Neural cell (in vitro differentiated cells): ENCODE results near the gene DDX31. TPM values are rescaled to one million over a fixed set of nuclear protein-coding genes. Genes with fewer than 3 reads are reported as not detected.

Source experiments
- H2AFZ ChIP-seq: fragments of 200-600, 300-800 bp; sonication (generic), shearing (Covaris generic); 2 replicates; pipeline ENCODE4 v1.6.0; 2014; ENCODE audit warnings: low read depth, mild to moderate bottlenecking, antibody characterized with exemption, low read length, moderate library complexity
- H3F3A ChIP-seq: fragments of 200-600 bp; shearing (Covaris generic); 2 replicates; pipeline ENCODE4 v1.6.1; 2016; ENCODE audit warnings: mild to moderate bottlenecking, moderate library complexity, mixed read lengths, antibody characterized with exemption, low read length; ENCODE audit not compliant: insufficient read depth, poor library complexity, severe bottlenecking
- H3K27ac ChIP-seq: fragments of 200-600, 300-800 bp; sonication (generic), shearing (Covaris generic); 2 replicates; pipeline ENCODE4 v1.5.1; 2014; ENCODE audit warnings: mild to moderate bottlenecking, low read length, moderate library complexity
- H3K27me3 ChIP-seq: fragments of 300-800, 200-600 bp; sonication (generic), shearing (Covaris generic); 2 replicates; pipeline ENCODE4 v1.6.0; 2014; ENCODE audit warnings: mild to moderate bottlenecking, low read depth, low read length, moderate library complexity; ENCODE audit not compliant: insufficient read depth
- H3K36me3 ChIP-seq: fragments of 300-800, 200-600 bp; sonication (generic), shearing (Covaris generic); 2 replicates; pipeline ENCODE4 v1.5.1; 2014; ENCODE audit warnings: mild to moderate bottlenecking, antibody characterized with exemption, low read length, moderate library complexity; ENCODE audit not compliant: insufficient read depth
- H3K4me2 ChIP-seq: fragments of 300-800, 200-600 bp; sonication (generic), shearing (Covaris generic); 2 replicates; pipeline ENCODE4 v1.6.0; 2014; ENCODE audit warnings: mild to moderate bottlenecking, low read length
- H3K4me3 ChIP-seq: fragments of 300-800, 200-600 bp; sonication (generic), shearing (Covaris generic); 2 replicates; pipeline ENCODE4 v1.5.1; 2014; ENCODE audit warnings: mild to moderate bottlenecking, low read length, moderate library complexity
- H3K79me2 ChIP-seq: fragments of 200-600 bp; shearing (Covaris generic); replicated peaks from 2 replicates; pipeline ENCODE4 v1.6.0; 2014; ENCODE audit warnings: mild to moderate bottlenecking, low read length, moderate library complexity; ENCODE audit not compliant: insufficient read depth
- H3K9ac ChIP-seq: fragments of 300-800, 200-600 bp; sonication (generic), shearing (Covaris generic); 2 replicates; pipeline ENCODE4 v1.6.1; 2016; ENCODE audit warnings: mild to moderate bottlenecking, low read length, mixed read lengths
- H3K9me2 ChIP-seq: fragments of 200-600 bp; shearing (Covaris generic); 2 replicates; pipeline ENCODE4 v1.6.1; 2016; ENCODE audit warnings: mild to moderate bottlenecking, low read length, mixed read lengths; ENCODE audit not compliant: insufficient read depth
- H3K9me3 ChIP-seq: fragments of 200-600, 300-800 bp; sonication (generic), shearing (Covaris generic); 2 replicates; pipeline ENCODE4 v1.6.1; 2016; ENCODE audit warnings: mild to moderate bottlenecking, mixed run types, low read length, moderate library complexity, mixed read lengths
- H4K20me1 ChIP-seq: fragments of 200-600 bp; shearing (Covaris generic); 2 replicates; pipeline ENCODE4 v1.6.1; 2016; ENCODE audit warnings: mild to moderate bottlenecking, mixed run types; ENCODE audit not compliant: insufficient read depth
- EP300 ChIP-seq: fragments of 450-650 bp; conservative IDR thresholded peaks from 2 replicates; pipeline ENCODE4 v1.6.1; 2014; ENCODE audit warnings: antibody characterized with exemption, mild to moderate bottlenecking, moderate library complexity; ENCODE audit not compliant: poor library complexity, severe bottlenecking
- EZH2 ChIP-seq: fragments of 200-600, 300-800 bp; shearing (Covaris generic), sonication (generic); IDR thresholded peaks from 2 replicates; pipeline ENCODE4 v1.6.1; 2014; ENCODE audit warnings: antibody characterized with exemption, low read length, borderline replicate concordance, mild to moderate bottlenecking; ENCODE audit not compliant: insufficient read depth, poor library complexity, severe bottlenecking
- MXI1 ChIP-seq: fragments of 450-650 bp; conservative IDR thresholded peaks from 2 replicates; pipeline ENCODE4 v1.6.1; 2014; ENCODE audit warnings: antibody characterized with exemption, mild to moderate bottlenecking; ENCODE audit not compliant: poor library complexity, severe bottlenecking
- POLR2AphosphoS5 ChIP-seq: IDR thresholded peaks from 2 replicates; pipeline ENCODE4 v1.6.1; 2012
- RAD21 ChIP-seq: fragments of 450-650 bp; conservative IDR thresholded peaks from 2 replicates; pipeline ENCODE4 v1.6.1; 2014; ENCODE audit warnings: antibody characterized with exemption, mild to moderate bottlenecking, moderate library complexity
- REST ChIP-seq: IDR thresholded peaks from 2 replicates; pipeline ENCODE4 v1.6.1; 2012; ENCODE audit warnings: borderline replicate concordance
- SMC3 ChIP-seq: fragments of 450-650 bp; conservative IDR thresholded peaks from 2 replicates; pipeline ENCODE4 v1.6.1; 2014; ENCODE audit warnings: antibody characterized with exemption, mild to moderate bottlenecking, moderate library complexity; ENCODE audit not compliant: poor library complexity
- TAF1 ChIP-seq: IDR thresholded peaks from 2 replicates; pipeline ENCODE4 v1.6.1; 2012; ENCODE audit warnings: low read depth
- polyA plus RNA-seq: library from polyadenylated mRNA; depleted of rRNA; stranded (reverse); fragments of >200 nt; gene quantifications from 2 replicates; pipeline ENCODE4 v1.2.3, GENCODE V29; 2014
- TF ChIP-seq, protein P1 (sequence below): fragments of 450-650 bp; IDR thresholded peaks from 2 replicates; pipeline ENCODE4 v1.5.1; 2014; ENCODE audit warnings: antibody characterized with exemption, mild to moderate bottlenecking, moderate library complexity; ENCODE audit not compliant: poor library complexity, severe bottlenecking

DDX31 gene
- polyA plus RNA-seq, 1 donor from 2014 or later, result 12.8 TPM

DNA sequence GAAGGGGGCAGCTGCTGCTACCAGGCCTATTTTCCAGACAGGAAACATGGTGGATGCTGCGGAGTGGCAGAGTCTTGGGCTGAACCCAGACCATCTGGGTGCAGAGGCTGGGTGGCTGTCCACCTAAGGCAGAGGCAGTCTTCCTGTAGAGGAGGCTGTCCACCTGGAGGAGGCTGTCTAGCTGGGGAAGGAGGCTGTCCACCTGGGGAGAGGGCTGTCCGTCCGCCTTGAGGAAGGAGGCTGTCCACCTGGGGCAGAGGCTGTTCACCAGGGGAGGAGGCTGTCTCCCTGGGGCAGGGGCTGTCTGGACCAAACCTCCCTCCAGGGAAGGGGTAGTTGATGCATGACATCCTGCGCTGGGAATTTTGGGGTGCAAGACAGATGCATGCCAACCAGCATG is 126.5 kb downstream of the DDX31 start:
- Histone ChIP-seq H3K27me3 (no peaks in the 10 kb centered on the region), H3K9ac (no peak overlapping the region), H3K4me2 (no peak overlapping the region), H3K27ac (no peak overlapping the region), H3K9me3 (no peaks in the 10 kb centered on the region), H4K20me1 (no peaks in the 10 kb centered on the region), H3K36me3 (no peaks in the 10 kb centered on the region), H3K9me2 (no peaks in the 10 kb centered on the region), H2AFZ (no peak overlapping the region), H3K79me2 (no peaks in the 10 kb centered on the region), H3F3A (no peaks in the 10 kb centered on the region), H3K4me3 (no peak overlapping the region)
- TF ChIP-seq EP300 (no peak), SMC3 (no peak), RAD21 (no peak), REST (no peak), TAF1 (no peak), POLR2AphosphoS5 (no peak), MXI1 (no peak), EZH2 (no peak)
- TF ChIP-seq, protein P1, sequence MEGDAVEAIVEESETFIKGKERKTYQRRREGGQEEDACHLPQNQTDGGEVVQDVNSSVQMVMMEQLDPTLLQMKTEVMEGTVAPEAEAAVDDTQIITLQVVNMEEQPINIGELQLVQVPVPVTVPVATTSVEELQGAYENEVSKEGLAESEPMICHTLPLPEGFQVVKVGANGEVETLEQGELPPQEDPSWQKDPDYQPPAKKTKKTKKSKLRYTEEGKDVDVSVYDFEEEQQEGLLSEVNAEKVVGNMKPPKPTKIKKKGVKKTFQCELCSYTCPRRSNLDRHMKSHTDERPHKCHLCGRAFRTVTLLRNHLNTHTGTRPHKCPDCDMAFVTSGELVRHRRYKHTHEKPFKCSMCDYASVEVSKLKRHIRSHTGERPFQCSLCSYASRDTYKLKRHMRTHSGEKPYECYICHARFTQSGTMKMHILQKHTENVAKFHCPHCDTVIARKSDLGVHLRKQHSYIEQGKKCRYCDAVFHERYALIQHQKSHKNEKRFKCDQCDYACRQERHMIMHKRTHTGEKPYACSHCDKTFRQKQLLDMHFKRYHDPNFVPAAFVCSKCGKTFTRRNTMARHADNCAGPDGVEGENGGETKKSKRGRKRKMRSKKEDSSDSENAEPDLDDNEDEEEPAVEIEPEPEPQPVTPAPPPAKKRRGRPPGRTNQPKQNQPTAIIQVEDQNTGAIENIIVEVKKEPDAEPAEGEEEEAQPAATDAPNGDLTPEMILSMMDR, result no peak

Other genes with a start within 250 kb of the DDX31 start
- not detected in 2 replicates for gene BARHL1, start 87.4 kb downstream of the DDX31 start, polyA plus RNA-seq
- 10.5 and 11.1 TPM in 2 replicates for gene GTF3C4, start 481 bp upstream of the DDX31 start, polyA plus RNA-seq
- gene AK8, start 208.3 kb upstream of the DDX31 start, polyA plus RNA-seq, result 0.71 and 1.2 TPM in 2 replicates
- 4.6 and 5.2 TPM in 2 replicates for gene SPACA9, start 208.9 kb upstream of the DDX31 start, polyA plus RNA-seq